Measurements from ENCODE around the gene FSIP1.
A peak's percentile ranks its signal among the peaks of the same experiment; 100 is the strongest.

FSIP1 gene

DNA sequence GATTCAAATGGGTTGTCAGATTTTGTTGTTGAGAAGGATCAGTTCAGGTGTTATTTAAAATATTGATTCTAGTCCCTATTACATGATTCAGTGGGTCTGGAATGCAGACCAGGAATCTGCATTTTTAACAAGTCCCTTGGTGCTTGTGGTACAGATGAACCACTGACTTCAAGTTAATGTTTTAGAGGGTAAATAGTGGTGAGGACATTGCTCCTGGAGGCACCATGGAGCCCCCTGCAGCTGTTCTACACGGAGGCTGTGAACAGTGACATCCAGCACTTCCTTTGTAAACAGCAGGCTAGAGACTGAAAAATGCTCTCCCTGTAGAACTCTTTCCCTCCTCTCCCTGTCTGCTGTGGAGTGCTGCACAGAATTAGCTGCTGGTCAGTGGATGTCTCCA, 4.8 kb upstream of the FSIP1 start:
- no peak overlapping the region for H3K4me3 ChIP-seq (ENCODE audit: low read depth, low read length)
- TF ChIP-seq, protein P1, sequence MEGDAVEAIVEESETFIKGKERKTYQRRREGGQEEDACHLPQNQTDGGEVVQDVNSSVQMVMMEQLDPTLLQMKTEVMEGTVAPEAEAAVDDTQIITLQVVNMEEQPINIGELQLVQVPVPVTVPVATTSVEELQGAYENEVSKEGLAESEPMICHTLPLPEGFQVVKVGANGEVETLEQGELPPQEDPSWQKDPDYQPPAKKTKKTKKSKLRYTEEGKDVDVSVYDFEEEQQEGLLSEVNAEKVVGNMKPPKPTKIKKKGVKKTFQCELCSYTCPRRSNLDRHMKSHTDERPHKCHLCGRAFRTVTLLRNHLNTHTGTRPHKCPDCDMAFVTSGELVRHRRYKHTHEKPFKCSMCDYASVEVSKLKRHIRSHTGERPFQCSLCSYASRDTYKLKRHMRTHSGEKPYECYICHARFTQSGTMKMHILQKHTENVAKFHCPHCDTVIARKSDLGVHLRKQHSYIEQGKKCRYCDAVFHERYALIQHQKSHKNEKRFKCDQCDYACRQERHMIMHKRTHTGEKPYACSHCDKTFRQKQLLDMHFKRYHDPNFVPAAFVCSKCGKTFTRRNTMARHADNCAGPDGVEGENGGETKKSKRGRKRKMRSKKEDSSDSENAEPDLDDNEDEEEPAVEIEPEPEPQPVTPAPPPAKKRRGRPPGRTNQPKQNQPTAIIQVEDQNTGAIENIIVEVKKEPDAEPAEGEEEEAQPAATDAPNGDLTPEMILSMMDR (conservative IDR thresholded peaks at IDR 0.05; ENCODE audit: low read depth, low read length) = no peak
- DNase-seq (ENCODE audit: low read depth) = peak; percentile 58

DNA sequence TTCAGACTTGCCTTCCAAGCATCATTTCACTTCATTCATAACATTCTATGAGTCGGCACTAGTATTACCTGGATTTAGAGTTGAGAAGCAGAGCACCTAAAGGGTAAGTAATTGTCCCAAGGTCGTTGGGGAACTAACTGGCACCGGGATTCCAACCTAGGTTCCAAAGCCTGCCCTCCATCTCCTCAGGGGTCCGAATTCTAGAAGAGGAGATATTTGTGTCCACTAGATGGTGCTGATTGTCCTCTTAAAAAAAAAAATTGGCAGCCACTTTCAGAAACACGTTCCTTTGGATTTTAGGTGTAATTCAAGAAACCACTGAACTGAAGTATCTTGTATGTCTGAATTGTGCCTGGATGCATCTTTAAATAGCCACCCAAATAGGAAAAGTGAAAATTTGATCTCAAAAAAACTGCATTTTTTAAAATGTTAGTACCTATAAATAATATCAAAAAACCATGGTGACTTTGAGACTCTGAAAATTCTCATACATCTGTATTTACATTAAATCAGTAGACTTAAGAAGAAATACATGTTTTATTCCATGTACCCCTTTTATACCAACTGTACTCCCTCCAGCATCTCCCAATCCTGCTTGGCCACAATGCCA, 3.9 kb upstream of the FSIP1 start:
- TF ChIP-seq, protein P1 (conservative IDR thresholded peaks at IDR 0.05; ENCODE audit: low read depth, low read length) = peak; percentile 71
- H3K4me3 ChIP-seq (ENCODE audit: low read depth, low read length) = no peak overlapping the region
- DNase-seq (ENCODE audit: low read depth) = peak; percentile 83

DNA sequence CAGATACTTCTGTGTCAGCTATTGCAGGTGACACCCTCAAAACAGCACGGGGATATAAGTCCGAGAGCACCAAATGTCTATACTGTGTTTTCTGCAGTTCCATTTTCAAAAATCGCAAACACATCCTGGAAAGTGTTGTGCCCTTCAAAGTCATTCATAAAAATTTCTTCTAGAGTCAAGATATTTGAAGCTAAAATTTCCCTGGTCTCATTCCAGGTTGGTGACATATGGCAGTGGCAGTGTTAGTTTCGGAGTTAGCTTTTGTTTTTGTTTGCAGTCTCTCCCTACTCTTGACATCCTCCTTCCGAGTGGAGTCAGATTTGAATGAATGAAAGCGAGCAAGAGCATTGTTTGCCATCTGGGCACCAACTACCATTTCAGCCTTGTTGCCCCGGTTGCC, 3.2 kb upstream of the FSIP1 start:
- DNase-seq (ENCODE audit: low read depth) = no peak
- TF ChIP-seq, protein P1 (conservative IDR thresholded peaks at IDR 0.05; ENCODE audit: low read depth, low read length) = no peak
- no peak overlapping the region for H3K4me3 ChIP-seq (ENCODE audit: low read depth, low read length)

DNA sequence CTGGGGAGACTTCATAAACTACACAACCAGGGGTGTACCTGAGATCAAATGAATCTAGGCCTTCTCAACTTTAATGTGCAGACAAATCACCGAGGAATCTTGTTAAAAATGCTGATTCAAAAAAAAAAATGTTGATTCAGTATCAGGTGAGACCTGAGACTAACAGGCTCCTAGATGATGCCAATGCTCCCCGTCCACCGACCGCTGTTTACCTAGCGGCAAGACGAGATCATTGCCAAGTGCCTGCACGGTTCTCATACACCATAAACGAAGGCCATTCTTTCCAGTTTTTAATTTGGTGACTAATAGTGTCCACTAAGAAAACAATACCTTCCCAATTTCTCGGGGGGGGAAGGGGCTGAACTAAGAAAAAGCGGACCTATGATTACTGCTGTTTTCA, 2.5 kb upstream of the FSIP1 start:
- TF ChIP-seq, protein P1 (conservative IDR thresholded peaks at IDR 0.05; ENCODE audit: low read depth, low read length) = no peak
- DNase-seq (ENCODE audit: low read depth) = no peak
- H3K4me3 ChIP-seq (ENCODE audit: low read depth, low read length) = no peak overlapping the region

DNA sequence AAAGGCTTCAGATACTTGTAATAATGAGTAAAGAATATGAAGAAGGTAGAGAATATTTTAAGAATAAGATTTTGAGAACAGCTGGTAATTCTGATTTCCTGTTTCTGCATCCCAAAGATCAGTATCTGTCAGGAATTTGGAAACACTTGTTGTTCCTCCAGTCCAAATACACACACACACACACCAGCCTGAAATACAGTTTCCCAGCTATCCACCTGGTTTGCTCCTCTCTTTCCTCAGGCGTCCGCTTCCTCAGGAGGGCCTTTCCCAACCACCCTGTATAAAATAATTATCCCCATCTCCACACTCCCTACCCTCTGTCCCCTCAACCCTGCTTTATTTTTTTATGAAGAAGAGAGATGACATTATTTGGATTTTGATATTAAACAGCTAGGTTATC, 2.0 kb upstream of the FSIP1 start:
- TF ChIP-seq, protein P1 (conservative IDR thresholded peaks at IDR 0.05; ENCODE audit: low read depth, low read length) = no peak
- no peak overlapping the region for H3K4me3 ChIP-seq (ENCODE audit: low read depth, low read length)
- DNase-seq (ENCODE audit: low read depth) = no peak

DNA sequence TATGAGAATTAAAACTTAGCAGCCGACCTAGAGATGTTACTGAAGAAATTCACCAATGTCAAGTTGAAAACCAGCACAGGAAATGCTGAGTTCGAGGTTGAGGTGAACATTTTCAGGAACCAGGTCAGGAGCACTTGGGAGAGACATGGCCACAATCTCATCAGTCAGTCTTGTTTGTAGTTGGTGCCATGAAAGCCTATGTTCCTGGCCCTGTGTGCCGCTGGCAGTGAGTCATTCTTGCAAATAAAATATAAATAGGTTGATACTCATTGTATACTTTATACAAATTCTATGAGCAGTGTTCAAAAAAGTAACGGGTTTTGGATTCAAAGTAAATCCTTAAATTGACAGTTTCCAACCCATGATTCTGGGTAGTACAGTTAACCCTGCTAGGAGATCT, 1.5 kb upstream of the FSIP1 start:
- TF ChIP-seq, protein P1 (conservative IDR thresholded peaks at IDR 0.05; ENCODE audit: low read depth, low read length) = no peak
- DNase-seq (ENCODE audit: low read depth) = no peak
- no peak overlapping the region for H3K4me3 ChIP-seq (ENCODE audit: low read depth, low read length)

DNA sequence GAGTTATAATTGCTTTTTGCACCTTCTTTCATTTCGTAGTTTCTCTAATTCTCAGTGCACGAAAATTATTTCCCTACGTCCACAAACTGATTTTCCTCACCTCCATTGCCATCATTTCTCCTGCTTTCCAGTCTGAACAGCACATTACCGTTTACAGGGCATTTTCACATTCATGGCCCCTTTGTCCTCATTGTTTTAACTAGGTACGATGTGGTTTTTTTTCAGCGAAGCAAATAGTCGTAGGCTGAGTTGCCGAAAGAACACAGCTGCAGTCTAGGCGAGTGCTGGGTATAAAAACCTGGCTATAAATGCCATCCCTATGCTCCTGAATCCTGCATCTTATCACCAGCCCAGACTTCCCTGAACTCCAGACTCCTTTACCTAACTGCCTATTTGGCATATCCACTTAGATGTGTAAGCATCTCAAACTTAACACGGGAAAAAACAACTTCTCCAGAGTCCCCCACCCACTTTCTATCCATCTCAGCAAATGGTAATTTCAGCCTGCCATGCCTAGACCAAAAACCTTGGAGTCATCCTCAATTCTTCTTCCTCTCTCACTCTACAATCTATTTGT, 691 bp upstream of the FSIP1 start:
- TF ChIP-seq, protein P1 (conservative IDR thresholded peaks at IDR 0.05; ENCODE audit: low read depth, low read length) = no peak
- peak overlapping the region; percentile 84 for H3K4me3 ChIP-seq (ENCODE audit: low read depth, low read length)
- DNase-seq (ENCODE audit: low read depth) = peak; percentile 30
